Skeletal muscle tissue (tissue), 4 donors: ENCODE measurements around the gene UNC93B1. TPM values are rescaled to one million over a fixed set of nuclear protein-coding genes. Genes with fewer than 3 reads are reported as not detected.

Experiments
- H3K27ac ChIP-seq: one replicate; pipeline ENCODE4 v1.7.0; 2013; ENCODE audit warnings: mild to moderate bottlenecking, low read depth, low read length, inconsistent platforms
- H3K27me3 ChIP-seq, 3 donors: one replicate each; pipeline ENCODE4 v1.7.0; 2013; ENCODE audit warnings: low read length in 3 of 3; ENCODE audit not compliant: control insufficient read depth in 3 of 3, insufficient read depth in 3 of 3
- H3K36me3 ChIP-seq, 3 donors: one replicate each; pipeline ENCODE4 v1.7.0; 2013; ENCODE audit warnings: low read length in 3 of 3; ENCODE audit not compliant: control insufficient read depth in 3 of 3, insufficient read depth in 3 of 3
- H3K4me1 ChIP-seq, 3 donors: one replicate each; pipeline ENCODE4 v1.7.0; 2013; ENCODE audit warnings: low read length in 3 of 3, mild to moderate bottlenecking in 3 of 3; ENCODE audit not compliant: control insufficient read depth in 3 of 3, insufficient read depth in 3 of 3
- H3K4me3 ChIP-seq, 3 donors: one replicate each; pipeline ENCODE4 v1.7.0; 2013; ENCODE audit warnings: low read length in 3 of 3
- H3K9ac ChIP-seq, 3 donors: one replicate each; pipeline ENCODE4 v1.7.0; 2013; ENCODE audit warnings: low read length in 3 of 3, mild to moderate bottlenecking in 3 of 3, moderate library complexity in 2 of 3, low read depth in 1 of 3
- H3K9me3 ChIP-seq, 3 donors: one replicate each; pipeline ENCODE4 v1.7.0; 2013; ENCODE audit warnings: low read length in 3 of 3; ENCODE audit not compliant: control insufficient read depth in 3 of 3
- total RNA-seq: library from RNA; depleted of rRNA; stranded (reverse); fragments of >200 nt; gene quantifications from one replicate; pipeline ENCODE4 v1.2.3, GENCODE V29; 2014
- donor health status: Osteomylitis.

Gene UNC93B1
- total RNA-seq, 1 donor from 2014 or later: 10.4 TPM

DNA sequence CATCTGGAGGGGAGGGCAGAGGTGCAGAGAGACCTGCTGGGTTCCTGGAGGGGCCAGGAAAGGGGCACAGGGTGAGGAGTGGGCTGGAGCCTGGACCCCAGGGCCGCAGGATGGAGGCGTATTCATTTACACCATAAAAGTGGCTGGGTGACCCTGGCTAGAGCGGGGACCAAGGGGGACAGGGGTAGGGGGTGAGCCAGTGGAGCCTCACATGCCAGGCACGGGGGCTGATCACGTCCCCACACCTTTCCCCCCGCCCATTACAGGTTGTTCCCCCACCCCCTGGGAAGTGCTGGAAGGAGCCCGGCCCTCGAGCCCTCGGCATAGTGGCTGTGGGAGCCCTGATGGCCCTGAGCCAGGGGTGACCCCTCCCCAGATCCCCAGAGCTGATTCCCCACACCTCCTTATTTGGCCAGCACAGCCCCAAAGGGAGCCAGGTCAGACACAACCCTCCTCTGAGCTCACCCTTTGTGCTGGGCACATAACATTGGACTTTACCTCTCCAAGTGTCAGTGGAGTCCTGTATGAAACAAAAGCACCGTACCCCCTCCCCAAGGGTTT, 35.7 kb upstream of the UNC93B1 start:
- H3K4me3 ChIP-seq: peak overlapping the region; percentile 73 to 78 (median 74)
- H3K9ac ChIP-seq: peak overlapping the region; percentile 68 to 87 (median 69)
- H3K9me3 ChIP-seq: no peaks in the 10 kb centered on the region
- H3K4me1 ChIP-seq: peaks cover 33 to 48% (median 37%) of the 10 kb centered on the region in 3 donors
- H3K27me3 ChIP-seq: no peaks in the 10 kb centered on the region
- peak overlapping the region; percentile 79 for H3K27ac ChIP-seq
- peaks cover 0 to 11% (median 9%) of the 10 kb centered on the region in 3 donors for H3K36me3 ChIP-seq

DNA sequence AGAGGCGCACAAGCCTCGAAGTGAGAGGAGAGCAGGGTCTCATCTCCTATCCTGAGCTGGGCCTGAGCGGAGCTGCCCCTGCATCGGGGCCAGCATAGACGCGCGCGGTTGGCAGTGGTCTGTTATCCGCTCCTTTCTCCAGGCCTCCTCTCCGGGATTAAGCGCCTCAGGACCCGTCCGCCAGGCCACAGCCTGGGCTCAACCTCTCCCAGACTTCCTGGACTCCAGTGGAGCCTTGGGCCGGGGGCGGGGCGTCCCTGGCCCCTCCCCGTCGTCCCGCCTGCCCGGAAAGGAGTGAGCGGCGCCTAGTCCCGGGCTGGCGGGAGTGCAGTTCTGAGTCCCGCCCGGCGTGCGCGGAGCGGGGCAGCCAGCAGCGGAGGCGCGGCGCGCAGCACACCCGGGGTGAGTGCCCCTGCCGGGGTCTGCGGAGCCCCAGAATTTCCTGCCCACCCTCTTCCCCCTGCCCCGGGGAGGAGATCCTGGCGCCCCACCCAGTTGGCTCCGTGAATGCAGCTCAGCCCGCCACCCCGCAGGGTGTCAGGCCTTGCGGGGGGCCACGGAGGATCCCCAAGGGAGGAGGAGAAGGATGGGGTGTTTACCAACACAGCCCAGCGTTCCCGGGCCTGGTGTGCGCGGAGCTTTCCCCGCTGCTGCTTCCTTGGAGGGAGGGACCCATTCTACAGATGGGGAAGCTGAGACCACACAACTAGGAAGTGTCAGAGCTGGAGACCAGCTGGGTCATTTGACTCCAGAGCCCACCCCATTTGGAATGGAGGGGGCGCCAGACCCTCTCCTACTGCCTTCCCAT, 35.0 kb upstream of the UNC93B1 start, which contains the start of gene TCIRG1:
Gene TCIRG1 (plus strand): TSS at position 308 of the 808 bp plus-strand sequence. CDS start 2,247 bp downstream, outside the sequence.
- H3K27me3 ChIP-seq: no peaks in the 10 kb centered on the region
- peak within 1 kb of the TSS; percentile 79 for H3K27ac ChIP-seq
- peak within 1 kb of the TSS; percentile 73 to 78 (median 74) for H3K4me3 ChIP-seq
- peak within 1 kb of the TSS; percentile 69 to 89 (median 87) for H3K9ac ChIP-seq
- no peaks in the 10 kb centered on the region for H3K9me3 ChIP-seq
- peaks cover 5 to 14% (median 13%) of the 10 kb centered on the region in 3 donors for H3K36me3 ChIP-seq
- H3K4me1 ChIP-seq: peaks cover 37 to 52% (median 41%) of the 10 kb centered on the region in 3 donors

DNA sequence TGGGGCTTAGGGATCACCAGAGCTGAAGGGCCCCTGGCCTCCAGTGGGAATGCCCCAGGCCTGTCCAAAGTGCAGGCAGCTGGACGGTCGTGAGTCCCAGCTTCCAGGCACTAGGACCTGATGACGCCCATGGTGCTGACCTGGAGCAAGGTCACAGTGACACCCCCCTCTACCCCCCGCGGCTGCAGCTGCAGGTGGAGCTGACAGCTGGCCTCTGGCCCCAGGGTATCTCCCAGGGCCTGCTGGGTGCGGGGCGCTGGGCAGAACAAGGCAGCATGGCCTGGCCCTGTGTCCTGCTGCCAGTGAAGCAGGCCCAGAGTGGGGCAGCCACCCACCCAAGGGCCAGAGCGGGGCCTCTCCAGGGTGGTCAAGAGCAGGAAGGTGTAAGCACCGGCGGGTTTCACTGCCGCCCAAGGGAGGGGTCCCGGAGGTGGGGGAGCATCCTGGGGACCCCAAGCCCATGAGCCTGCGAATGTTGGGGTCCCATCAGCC, 34.4 kb upstream of the UNC93B1 start:
- Histone ChIP-seq H3K36me3 (peaks cover 6 to 19% (median 17%) of the 10 kb centered on the region in 3 donors), H3K9me3 (no peaks in the 10 kb centered on the region), H3K27me3 (no peaks in the 10 kb centered on the region), H3K4me1 (peaks cover 43 to 58% (median 48%) of the 10 kb centered on the region in 3 donors), H3K4me3 (peak overlapping the region; percentile 73 to 78 (median 74)), H3K27ac (peak overlapping the region; percentile 79), H3K9ac (peak overlapping the region; percentile 69 to 89 (median 87))

DNA sequence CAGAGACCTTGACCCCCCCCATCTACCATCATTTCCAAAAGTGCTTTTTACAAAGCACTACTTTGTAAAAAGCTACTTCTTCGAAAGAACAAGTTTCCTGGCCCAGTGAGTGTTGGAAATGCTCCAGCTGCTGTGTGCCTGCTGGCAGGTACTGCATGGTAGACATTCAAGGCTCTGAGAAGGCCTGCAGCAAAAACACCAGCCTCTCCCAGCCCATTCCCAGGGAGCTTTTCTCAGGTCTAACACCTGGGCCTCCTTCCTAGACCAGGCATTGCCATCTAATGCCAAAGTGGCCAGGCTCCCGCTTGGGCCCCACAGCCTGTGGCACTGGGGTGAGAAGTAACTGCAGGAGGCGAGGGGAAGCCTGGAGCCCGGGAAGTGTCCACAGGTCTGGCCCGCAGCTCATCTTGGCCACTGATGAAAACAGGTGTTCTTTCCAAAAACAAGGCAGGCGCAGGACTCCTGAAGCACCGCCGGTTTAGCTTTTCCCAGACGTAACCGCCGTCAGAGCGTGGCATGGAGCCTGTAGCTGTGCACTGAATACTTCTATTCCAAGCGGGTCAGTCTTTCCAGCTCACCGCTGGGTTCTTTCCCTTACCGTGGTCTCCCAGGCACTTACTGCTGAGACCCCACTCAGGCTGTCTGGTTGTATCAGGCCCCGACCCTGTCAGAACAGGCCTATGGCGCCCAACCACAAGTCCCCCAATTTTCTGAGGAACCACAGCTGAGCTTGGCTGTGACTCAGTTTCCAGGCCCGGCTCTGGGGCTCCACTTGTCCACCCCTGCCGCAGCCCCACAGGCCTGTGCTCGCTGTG, 33.7 kb upstream of the UNC93B1 start:
- peaks cover 11 to 24% (median 17%) of the 10 kb centered on the region in 3 donors for H3K36me3 ChIP-seq
- H3K9ac ChIP-seq: peak overlapping the region; percentile 57 to 87 (median 69)
- H3K9me3 ChIP-seq: no peaks in the 10 kb centered on the region
- H3K27ac ChIP-seq: peak overlapping the region; percentile 79
- no peaks in the 10 kb centered on the region for H3K27me3 ChIP-seq
- peaks cover 49 to 65% (median 54%) of the 10 kb centered on the region in 3 donors for H3K4me1 ChIP-seq
- peak overlapping the region in 2 of 3 donors; percentile 74 to 78 for H3K4me3 ChIP-seq

DNA sequence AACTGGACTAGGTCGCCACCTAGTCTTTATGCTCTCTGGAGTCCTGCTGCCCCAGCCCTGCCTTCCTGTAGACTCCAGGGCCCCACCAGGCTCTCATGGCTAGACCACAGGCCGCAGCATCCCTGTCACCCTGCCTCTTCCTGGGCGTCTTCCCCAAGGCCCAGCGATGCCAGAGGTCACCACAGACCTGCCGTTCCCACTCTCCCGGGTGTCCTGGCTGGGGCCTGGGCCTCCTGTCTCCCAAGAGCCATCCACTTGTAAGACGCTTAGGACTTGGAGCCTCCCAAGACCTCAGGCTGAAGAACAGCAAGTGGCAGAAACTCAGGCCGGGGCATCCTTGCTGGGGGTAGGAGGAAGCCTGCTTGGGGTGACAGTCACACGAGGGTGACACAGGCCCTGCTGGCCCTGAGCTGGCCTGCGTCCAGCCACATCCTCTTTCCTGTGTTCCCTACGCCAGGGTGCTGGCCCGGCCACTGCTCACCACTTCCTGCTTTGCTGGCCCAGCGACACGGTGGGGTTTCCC, 32.9 kb upstream of the UNC93B1 start:
- H3K27me3 ChIP-seq: no peaks in the 10 kb centered on the region
- no peak overlapping the region for H3K4me3 ChIP-seq
- H3K9ac ChIP-seq: peak overlapping the region in 2 of 3 donors; percentile 45 to 87
- peaks cover 57 to 73% (median 62%) of the 10 kb centered on the region in 3 donors for H3K4me1 ChIP-seq
- H3K9me3 ChIP-seq: no peaks in the 10 kb centered on the region
- H3K27ac ChIP-seq: peak overlapping the region; percentile 79
- peaks cover 12 to 26% (median 25%) of the 10 kb centered on the region in 3 donors for H3K36me3 ChIP-seq

DNA sequence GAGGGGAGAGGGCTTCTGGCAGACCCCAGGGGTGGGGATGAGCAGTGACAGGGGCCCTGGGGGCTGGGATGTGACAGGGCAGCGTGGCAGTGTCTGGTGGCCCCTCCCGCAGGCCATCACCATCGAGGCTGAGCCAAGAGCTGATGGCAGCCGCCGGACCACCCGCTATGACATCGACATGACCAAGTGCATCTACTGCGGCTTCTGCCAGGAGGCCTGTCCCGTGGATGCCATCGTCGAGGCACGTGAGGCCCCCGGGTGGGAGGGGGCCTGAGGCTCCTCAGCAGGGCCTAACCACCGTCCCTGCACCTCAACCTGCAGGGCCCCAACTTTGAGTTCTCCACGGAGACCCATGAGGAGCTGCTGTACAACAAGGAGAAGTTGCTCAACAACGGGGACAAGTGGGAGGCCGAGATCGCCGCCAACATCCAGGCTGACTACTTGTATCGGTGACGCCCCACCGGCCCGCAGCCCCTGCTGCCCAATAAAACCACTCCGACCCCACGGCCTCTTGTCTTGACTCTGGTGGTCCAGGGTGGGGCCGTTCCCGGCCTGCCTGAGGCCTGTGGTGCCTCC, 32.3 kb upstream of the UNC93B1 start:
- H3K27ac ChIP-seq: peak overlapping the region; percentile 79
- H3K27me3 ChIP-seq: no peaks in the 10 kb centered on the region
- no peak overlapping the region for H3K4me3 ChIP-seq
- peaks cover 63 to 79% (median 68%) of the 10 kb centered on the region in 3 donors for H3K4me1 ChIP-seq
- H3K9me3 ChIP-seq: no peaks in the 10 kb centered on the region
- H3K9ac ChIP-seq: peak overlapping the region in 2 of 3 donors; percentile 45 to 87
- peaks cover 12 to 27% (median 26%) of the 10 kb centered on the region in 3 donors for H3K36me3 ChIP-seq

DNA sequence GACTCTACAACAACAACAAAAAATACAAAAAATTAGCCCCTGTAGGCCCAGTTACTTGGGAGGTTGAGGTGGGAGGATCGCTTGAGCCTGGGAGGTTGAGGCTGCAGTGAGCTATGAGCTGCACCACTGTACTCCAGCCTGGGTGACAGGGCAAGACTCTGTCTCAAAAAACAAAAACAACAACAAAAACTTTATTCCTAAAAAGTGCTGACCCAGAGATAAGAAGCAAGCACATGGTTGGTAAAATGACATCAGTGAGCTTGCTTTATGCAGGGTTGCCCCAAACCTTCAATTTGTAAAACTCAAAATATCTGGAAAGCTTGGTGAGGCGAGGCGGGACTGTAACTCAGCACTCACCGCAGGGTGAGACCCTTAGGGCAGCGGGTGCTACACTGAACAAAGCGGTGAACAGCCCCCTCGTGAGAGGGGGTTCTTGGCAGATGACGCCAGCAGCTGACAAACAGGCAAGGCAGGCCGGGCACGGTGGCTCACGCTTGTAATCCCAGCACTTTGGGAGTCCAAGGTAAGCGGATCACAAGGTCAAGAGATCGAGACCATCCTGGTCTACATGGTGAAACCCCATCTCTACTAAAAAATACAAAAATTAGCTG, 31.5 kb upstream of the UNC93B1 start:
- peaks cover 60 to 78% (median 65%) of the 10 kb centered on the region in 3 donors for H3K4me1 ChIP-seq

DNA sequence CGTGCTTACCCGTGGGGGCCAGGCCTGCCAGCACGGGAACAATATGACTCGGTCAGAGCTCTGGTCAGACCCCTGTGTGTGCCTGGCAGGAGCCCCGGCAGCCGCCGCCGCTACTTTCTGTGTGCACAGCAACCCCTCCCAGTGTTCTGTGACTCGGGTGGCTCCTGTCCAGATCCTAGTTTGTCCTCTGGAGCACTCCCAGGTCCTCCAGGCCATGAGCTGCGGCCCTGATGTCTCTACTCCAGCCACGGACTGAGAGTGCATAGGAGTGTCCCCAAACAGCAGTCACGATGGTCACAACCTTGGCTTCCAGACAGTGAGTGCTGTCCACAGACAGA, 29.8 kb upstream of the UNC93B1 start:
- Histone ChIP-seq H3K36me3 (peaks cover 12 to 27% (median 26%) of the 10 kb centered on the region in 3 donors), H3K9me3 (no peaks in the 10 kb centered on the region), H3K27me3 (no peaks in the 10 kb centered on the region), H3K4me1 (peaks cover 60 to 78% (median 68%) of the 10 kb centered on the region in 3 donors), H3K4me3 (peak overlapping the region in 1 of 3 donors; percentile 29), H3K9ac (peak overlapping the region in 2 of 3 donors; percentile 51 to 70), H3K27ac (peak overlapping the region; percentile 22)

More for the DNA sequence above, 31.5 kb upstream of the UNC93B1 start:
- no peak overlapping the region for H3K9ac ChIP-seq
- peaks cover 12 to 27% (median 26%) of the 10 kb centered on the region in 3 donors for H3K36me3 ChIP-seq
- no peak overlapping the region for H3K27ac ChIP-seq
- no peak overlapping the region for H3K4me3 ChIP-seq
- H3K9me3 ChIP-seq: no peaks in the 10 kb centered on the region
- no peaks in the 10 kb centered on the region for H3K27me3 ChIP-seq
